A673 (cell line): ENCODE data around the gene B3GAT2. TPM values are rescaled to one million over a fixed set of nuclear protein-coding genes. Genes with fewer than 3 reads are reported as not detected.

ENCODE experiments used
- BruUV-seq: library from RNA; stranded (reverse); fragments of 400-500 nt; replicated peaks from 2 replicates; lab custom pipeline; 2021; lab: Mats Ljungman, UMichigan
- CTCF ChIA-PET: fragments of 300-600 bp; sonication (Branson Sonifier 250); formaldehyde crosslinking; loops from one replicate; lab custom pipeline; 2022; ENCODE audit warnings: antibody characterized with exemption; lab: Charles Lee
- POLR2A ChIA-PET: fragments of 300-600 bp; sonication (Branson Sonifier 250); formaldehyde crosslinking; loops from one replicate; lab custom pipeline; 2022; ENCODE audit warnings: antibody characterized with exemption; ENCODE audit not compliant: low non-redundant PET; lab: Charles Lee
- DNase-seq: peaks from one replicate; pipeline ENCODE4 v3.0.0-alpha.2; 2015; ENCODE audit warnings: low spot score
- H3K27ac ChIP-seq: fragments of 200-600 bp; sonication (generic); 2 replicates; pipeline ENCODE4 v1.5.1; 2016; ENCODE audit warnings: mixed run types, low read depth, mild to moderate bottlenecking, mixed read lengths, antibody characterized with exemption, low read length; ENCODE audit not compliant: poor library complexity, severe bottlenecking
- H3K27me3 ChIP-seq: fragments of 200-600 bp; sonication (generic); replicated peaks from 2 replicates; pipeline ENCODE4 v1.6.1; 2017; ENCODE audit warnings: mixed run types, low read depth, mild to moderate bottlenecking, mixed read lengths, antibody characterized with exemption, low read length; ENCODE audit not compliant: insufficient read depth, poor library complexity
- H3K36me3 ChIP-seq: fragments of 200-600 bp; sonication (generic); 2 replicates; pipeline ENCODE4 v1.6.1; 2016; ENCODE audit warnings: mixed run types, mild to moderate bottlenecking, mixed read lengths, antibody characterized with exemption, low read length; ENCODE audit not compliant: insufficient read depth, poor library complexity, severe bottlenecking
- H3K4me1 ChIP-seq: fragments of 200-600 bp; sonication (generic); 2 replicates; pipeline ENCODE4 v1.6.1; 2017; ENCODE audit warnings: mixed run types, mild to moderate bottlenecking, mixed read lengths, antibody characterized with exemption, low read length; ENCODE audit not compliant: insufficient read depth, poor library complexity, severe bottlenecking
- H3K4me3 ChIP-seq: fragments of 200-600 bp; sonication (generic); 2 replicates; pipeline ENCODE4 v1.5.1; 2016; ENCODE audit warnings: low read depth, mixed run types, mild to moderate bottlenecking, mixed read lengths, low read length; ENCODE audit not compliant: poor library complexity, severe bottlenecking
- H3K9me3 ChIP-seq: fragments of 200-600 bp; sonication (generic); 2 replicates; pipeline ENCODE4 v1.6.1; 2016; ENCODE audit warnings: mixed run types, low read depth, mild to moderate bottlenecking, mixed read lengths, antibody characterized with exemption, low read length; ENCODE audit not compliant: poor library complexity, severe bottlenecking
- EZH2 ChIP-seq: fragments of 200-600 bp; sonication (generic); IDR thresholded peaks from 2 replicates; pipeline ENCODE4 v1.6.1; 2017; ENCODE audit warnings: borderline replicate concordance, low read depth, mild to moderate bottlenecking, mixed read lengths, antibody characterized with exemption, low read length; ENCODE audit not compliant: poor library complexity, severe bottlenecking
- intact Hi-C: fragments of 100-400 bp; cut with micrococcal nuclease; formaldehyde crosslinking; loops from one replicate; pipeline ENCODE4 v1.10.0; 2022; ENCODE audit not compliant: unreplicated experiment
- total RNA-seq: library from RNA; stranded (reverse); gene quantifications from 2 replicates; pipeline ENCODE4 v1.2.3, GENCODE V29; 2021
- TF ChIP-seq, protein P1 (sequence below): fragments of 300-800, 200-600 bp; sonication (generic); conservative IDR thresholded peaks from 2 replicates; pipeline ENCODE4 v1.5.1; 2017; ENCODE audit warnings: low read depth, mild to moderate bottlenecking, antibody characterized with exemption, low read length, moderate library complexity, mixed read lengths

The B3GAT2 gene
- total RNA-seq, 1 experiment from 2014 or later, result not detected

DNA sequence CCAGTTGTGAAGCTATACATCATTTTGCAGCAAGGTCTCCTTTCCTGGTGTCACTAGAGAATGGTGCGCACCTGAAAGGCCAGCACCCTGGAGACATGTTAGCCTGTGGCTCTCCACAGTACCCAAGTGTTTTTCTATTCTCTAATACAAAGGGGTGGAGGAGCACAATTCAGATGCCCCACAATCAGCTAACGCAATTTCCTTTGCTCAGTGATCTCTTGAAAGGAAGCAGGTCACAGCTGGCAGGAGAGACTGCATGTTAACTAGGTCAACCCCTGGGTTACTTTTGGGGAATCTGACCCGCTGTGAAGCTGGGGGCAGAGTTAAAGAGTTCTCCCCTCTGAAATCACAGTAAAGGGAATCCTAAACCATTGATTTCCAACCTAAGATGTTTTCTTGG is 92.5 kb downstream of the B3GAT2 start:
- POLR2A ChIA-PET, result no interaction called here
- no peak for DNase-seq
- Histone ChIP-seq H3K27me3 (no peaks in the 10 kb centered on the region), H3K4me1 (no peaks in the 10 kb centered on the region), H3K36me3 (no peaks in the 10 kb centered on the region), H3K4me3 (no peak overlapping the region), H3K27ac (no peak overlapping the region), H3K9me3 (no peaks in the 10 kb centered on the region)
- no peak for TF ChIP-seq EZH2
- TF ChIP-seq, protein P1, sequence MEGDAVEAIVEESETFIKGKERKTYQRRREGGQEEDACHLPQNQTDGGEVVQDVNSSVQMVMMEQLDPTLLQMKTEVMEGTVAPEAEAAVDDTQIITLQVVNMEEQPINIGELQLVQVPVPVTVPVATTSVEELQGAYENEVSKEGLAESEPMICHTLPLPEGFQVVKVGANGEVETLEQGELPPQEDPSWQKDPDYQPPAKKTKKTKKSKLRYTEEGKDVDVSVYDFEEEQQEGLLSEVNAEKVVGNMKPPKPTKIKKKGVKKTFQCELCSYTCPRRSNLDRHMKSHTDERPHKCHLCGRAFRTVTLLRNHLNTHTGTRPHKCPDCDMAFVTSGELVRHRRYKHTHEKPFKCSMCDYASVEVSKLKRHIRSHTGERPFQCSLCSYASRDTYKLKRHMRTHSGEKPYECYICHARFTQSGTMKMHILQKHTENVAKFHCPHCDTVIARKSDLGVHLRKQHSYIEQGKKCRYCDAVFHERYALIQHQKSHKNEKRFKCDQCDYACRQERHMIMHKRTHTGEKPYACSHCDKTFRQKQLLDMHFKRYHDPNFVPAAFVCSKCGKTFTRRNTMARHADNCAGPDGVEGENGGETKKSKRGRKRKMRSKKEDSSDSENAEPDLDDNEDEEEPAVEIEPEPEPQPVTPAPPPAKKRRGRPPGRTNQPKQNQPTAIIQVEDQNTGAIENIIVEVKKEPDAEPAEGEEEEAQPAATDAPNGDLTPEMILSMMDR, result no peak
- CTCF ChIA-PET, result no interaction called here
- BruUV-seq, result no TSS peak
- intact Hi-C loops, result no loop called here

DNA sequence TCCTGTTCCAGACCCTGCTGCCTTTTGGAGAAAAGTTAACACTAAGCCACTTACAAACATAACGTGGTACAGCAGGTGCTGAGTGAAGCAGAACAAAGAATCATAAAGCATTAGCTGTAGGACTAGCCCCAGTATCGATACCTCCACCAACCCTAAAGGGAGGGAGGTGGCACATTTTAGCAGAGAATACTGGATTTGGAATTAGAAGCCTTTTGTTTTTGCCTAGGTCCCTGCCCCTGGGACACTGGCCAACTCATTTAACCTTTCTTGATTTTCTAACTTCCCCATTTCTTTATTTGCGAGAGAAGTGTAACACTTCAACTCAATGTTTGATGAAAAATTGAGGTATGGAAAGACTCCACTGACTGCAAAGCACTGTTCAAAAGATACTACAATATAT is 93.5 kb downstream of the B3GAT2 start:
- ChIA-PET POLR2A (no interaction called here), CTCF (no interaction called here)
- H3K9me3 ChIP-seq, result no peaks in the 10 kb centered on the region
- no peak overlapping the region for H3K4me3 ChIP-seq
- H3K4me1 ChIP-seq, result no peaks in the 10 kb centered on the region
- TF ChIP-seq, protein P1, result no peak
- no peak for TF ChIP-seq EZH2
- intact Hi-C loops, result no loop called here
- H3K36me3 ChIP-seq, result no peaks in the 10 kb centered on the region
- no TSS peak for BruUV-seq
- H3K27me3 ChIP-seq, result no peaks in the 10 kb centered on the region
- DNase-seq, result no peak
- no peak overlapping the region for H3K27ac ChIP-seq

DNA sequence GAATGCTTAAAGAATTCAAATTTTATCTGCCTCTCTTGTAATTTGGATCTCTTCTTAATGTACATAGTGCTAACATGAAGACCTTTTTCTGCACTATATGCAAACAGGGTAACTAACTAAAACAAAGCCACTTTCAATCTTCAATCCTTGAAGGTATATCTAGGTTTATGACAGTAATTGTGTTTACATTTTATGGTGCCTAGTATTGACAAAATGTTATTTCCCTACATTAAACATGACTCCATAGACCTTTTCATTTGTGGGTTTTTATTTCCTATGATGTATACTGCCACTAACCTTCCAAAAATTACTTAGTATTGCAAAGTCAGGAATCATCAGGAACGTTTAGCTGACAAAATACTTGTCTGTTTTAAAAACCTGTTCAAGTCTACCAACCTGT is 95.9 kb downstream of the B3GAT2 start:
- H3K4me1 ChIP-seq, result no peaks in the 10 kb centered on the region
- H3K27ac ChIP-seq, result no peak overlapping the region
- BruUV-seq, result no TSS peak
- no peaks in the 10 kb centered on the region for H3K36me3 ChIP-seq
- no peak overlapping the region for H3K4me3 ChIP-seq
- intact Hi-C loops, result no loop called here
- TF ChIP-seq EZH2, result no peak
- TF ChIP-seq, protein P1, result no peak
- H3K9me3 ChIP-seq, result no peaks in the 10 kb centered on the region
- POLR2A ChIA-PET, result no interaction called here
- DNase-seq, result no peak
- H3K27me3 ChIP-seq, result no peaks in the 10 kb centered on the region
- CTCF ChIA-PET, result no interaction called here
